Placental pericyte (primary cell): ENCODE data around the gene KRTAP10-11. TPM values are rescaled to one million over a fixed set of nuclear protein-coding genes. Genes with fewer than 3 reads are reported as not detected.

ENCODE experiments used
- small RNA-seq: library from RNA; depleted of rRNA; stranded (forward); fragments of <200 nt; gene quantifications from one replicate; pipeline ENCODE3, GENCODE V24; 2012; ENCODE audit warnings: low replicate concordance
- total RNA-seq: library from RNA; depleted of rRNA; stranded (reverse); fragments of >200 nt; gene quantifications from 2 replicates; pipeline ENCODE4 v1.2.3, GENCODE V29; 2012

KRTAP10-11 gene, protein sequence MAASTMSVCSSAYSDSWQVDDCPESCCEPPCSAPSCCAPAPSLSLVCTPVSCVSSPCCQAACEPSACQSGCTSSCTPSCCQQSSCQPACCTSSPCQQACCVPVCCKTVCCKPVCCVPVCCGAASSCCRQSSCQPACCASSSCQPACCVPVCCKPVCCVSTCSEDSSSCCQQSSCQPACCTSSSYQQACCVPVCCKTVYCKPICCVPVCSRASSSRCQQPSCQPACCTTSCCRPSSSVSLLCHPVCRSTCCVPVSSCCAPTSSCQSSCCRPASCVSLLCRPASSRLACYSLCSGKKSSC
- total RNA-seq: not detected in 2 replicates

DNA sequence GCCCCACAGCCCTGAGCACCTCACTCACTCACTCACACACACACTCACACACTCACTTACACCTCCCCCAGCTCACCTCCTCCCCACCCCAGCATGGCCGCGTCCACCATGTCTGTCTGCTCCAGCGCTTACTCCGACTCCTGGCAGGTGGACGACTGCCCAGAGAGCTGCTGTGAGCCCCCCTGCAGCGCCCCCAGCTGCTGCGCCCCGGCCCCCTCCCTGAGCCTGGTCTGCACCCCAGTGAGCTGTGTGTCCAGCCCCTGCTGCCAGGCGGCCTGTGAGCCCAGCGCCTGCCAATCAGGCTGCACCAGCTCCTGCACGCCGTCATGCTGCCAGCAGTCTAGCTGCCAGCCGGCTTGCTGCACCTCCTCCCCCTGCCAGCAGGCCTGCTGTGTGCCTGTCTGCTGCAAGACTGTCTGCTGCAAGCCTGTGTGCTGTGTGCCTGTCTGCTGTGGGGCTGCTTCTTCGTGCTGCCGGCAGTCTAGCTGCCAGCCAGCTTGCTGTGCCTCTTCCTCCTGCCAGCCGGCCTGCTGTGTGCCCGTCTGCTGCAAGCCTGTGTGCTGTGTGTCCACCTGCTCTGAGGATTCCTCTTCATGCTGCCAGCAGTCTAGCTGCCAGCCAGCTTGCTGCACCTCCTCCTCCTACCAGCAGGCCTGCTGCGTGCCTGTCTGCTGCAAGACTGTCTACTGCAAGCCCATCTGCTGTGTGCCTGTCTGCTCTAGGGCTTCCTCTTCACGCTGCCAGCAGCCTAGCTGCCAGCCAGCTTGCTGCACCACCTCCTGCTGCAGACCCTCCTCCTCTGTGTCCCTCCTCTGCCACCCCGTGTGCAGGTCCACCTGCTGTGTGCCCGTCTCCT is at the start of gene KRTAP10-11:
Gene KRTAP10-11 (plus strand): TSS at position 49 of the 856 bp plus-strand sequence. CDS start 45 bp downstream, at position 94.

DNA sequence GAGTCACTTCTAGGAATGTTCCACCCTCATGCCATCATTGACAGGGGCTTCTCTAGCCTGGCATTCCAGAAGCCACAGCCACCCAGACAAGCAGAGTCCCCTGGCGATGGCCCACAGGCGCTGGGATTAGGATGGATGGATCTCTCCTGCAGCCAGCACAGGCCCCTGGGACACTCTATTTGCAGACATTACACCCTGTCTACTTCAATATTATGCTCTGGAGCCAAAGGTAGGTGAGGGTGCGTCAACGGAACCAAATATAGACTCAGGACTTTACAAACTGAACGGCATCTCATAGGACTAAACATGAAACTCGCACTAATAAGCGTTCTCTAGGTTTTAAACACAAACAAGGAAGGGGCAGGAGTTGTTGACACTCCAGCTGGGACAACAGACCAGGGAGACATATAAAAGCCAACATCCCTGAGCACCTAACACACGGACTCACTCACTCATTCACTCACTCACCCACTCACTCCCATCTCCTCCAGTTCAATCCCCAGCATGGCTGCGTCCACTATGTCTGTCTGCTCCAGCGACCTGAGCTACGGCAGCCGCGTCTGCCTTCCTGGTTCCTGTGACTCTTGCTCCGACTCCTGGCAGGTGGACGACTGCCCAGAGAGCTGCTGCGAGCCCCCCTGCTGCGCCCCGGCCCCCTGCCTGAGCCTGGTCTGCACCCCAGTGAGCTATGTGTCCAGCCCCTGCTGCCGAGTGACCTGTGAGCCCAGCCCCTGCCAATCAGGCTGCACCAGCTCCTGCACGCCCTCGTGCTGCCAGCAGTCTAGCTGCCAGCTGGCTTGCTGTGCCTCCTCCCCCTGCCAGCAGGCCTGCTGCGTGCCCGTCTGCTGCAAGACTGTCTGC is 45.9 kb upstream of the KRTAP10-11 start, which contains the start of gene KRTAP10-7:
Gene KRTAP10-7 (plus strand): TSS at position 480 of the 861 bp plus-strand sequence. CDS start 25 bp downstream, at position 505.

DNA sequence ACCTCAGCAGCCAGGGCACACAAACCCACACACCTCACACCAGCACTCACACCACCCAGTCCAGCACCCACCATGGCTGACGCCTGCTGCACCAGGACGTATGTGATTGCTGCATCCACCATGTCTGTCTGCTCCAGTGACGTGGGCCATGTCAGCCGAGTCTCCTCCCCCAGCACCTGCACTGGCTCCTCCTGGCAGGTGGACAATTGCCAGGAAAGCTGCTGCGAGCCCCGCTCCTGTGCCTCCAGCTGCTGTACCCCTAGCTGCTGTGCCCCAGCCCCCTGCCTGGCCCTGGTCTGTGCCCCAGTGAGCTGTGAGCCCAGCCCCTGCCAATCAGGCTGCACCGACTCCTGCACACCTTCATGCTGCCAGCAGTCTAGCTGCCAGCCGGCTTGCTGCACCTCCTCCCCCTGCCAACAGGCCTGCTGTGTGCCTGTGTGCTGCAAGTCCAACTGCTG is 34.2 kb upstream of the KRTAP10-11 start, which contains the start of gene KRTAP10-8:
Gene KRTAP10-8 (plus strand): TSS at position 51 of the 458 bp plus-strand sequence. CDS start 22 bp downstream, at position 73.

DNA sequence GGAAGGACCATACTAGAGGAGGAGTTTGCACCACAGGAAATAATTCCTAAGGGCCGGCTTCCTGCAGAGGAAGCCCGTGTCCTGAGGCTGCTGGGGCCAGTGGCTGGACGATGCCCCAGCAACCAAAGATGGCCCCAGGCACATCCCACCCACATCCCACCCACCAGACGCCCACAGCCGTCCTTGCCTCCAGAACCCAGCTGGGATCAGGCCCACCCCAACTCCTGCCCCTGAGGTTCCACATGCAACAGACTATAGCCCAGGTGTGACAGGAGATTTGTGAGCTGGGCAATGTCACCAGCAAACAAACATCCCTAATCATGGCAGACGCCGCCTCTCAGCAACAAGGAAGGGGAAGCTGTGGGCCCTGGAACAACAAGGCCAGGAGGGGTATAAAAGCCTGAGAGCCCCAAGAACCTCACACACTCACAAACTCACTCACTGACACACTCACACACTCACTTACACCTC is 19.5 kb upstream of the KRTAP10-11 start, which contains the start of gene KRTAP10-9:
Gene KRTAP10-9 (plus strand): TSS at position 421 of the 471 bp plus-strand sequence. CDS start 79 bp downstream, outside the sequence.

DNA sequence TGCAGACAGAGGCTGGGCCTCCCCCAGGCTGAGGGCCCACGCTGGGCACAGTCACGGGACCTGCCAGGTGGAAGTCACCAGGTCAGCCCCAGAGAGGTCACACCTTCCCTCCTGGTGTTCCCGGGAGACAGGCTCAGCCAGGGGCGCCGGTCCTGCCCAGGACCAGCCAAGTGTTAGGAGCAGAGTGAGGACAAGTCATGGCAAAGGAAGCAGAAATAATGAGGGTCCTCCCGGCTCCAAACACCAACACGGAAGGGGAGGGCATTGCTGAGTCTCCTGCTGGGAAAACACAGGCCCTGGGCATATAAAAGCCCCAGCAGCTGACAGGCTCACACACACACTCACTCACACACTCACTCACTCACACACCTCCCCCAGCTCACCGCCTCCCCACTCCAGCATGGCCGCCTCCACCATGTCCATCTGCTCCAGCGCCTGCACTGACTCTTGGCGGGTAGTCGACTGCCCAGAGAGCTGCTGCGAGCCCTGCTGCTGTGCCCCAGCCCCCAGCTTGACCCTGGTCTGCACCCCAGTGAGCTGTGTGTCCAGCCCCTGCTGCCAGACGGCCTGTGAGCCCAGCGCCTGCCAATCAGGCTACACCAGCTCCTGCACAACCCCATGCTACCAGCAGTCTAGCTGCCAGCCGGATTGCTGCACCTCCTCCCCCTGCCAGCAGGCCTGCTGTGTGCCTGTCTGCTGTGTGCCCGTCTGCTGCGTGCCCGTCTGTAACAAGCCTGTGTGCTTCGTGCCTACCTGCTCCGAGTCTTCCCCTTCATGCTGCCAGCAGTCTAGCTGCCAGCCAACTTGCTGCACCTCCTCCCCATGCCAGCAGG is 9.0 kb upstream of the KRTAP10-11 start, which contains the start of gene KRTAP10-10:
Gene KRTAP10-10 (plus strand): TSS at position 339 of the 833 bp plus-strand sequence. CDS start 62 bp downstream, at position 401.

DNA sequence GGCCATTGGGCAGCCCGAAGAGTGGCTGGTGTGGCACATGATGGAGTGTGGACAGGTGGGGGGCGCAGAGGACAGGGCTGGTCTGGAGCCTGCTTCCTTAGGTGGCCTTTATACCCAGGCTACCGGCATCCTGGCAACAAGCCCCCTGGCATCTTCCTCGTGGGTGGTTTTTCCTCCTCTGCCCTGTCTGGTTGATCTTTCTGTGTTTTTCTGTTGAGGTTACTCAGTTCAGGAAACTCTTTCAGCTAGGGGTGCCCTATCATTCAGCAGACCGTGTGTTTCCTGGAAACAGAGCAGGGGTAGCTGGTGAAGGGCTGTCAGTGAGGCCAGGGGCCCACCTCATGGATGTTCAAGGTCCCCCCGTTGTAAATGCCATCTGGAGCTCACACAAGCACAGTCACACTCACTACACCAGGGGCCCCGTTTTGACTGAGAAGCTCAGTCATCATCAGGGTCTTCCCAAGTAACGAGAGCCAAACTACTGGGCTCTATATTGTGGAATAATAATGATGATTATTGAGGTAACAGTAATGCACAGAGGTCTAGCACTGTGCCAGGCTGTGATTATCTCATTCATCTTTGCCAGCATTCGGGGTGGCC is 8.5 kb downstream of the KRTAP10-11 start, which contains the start of gene KRTAP12-4:
Gene KRTAP12-4 (minus strand): TSS at position 84 of the 600 bp plus-strand sequence. CDS start 45 bp downstream, at position 39.

DNA sequence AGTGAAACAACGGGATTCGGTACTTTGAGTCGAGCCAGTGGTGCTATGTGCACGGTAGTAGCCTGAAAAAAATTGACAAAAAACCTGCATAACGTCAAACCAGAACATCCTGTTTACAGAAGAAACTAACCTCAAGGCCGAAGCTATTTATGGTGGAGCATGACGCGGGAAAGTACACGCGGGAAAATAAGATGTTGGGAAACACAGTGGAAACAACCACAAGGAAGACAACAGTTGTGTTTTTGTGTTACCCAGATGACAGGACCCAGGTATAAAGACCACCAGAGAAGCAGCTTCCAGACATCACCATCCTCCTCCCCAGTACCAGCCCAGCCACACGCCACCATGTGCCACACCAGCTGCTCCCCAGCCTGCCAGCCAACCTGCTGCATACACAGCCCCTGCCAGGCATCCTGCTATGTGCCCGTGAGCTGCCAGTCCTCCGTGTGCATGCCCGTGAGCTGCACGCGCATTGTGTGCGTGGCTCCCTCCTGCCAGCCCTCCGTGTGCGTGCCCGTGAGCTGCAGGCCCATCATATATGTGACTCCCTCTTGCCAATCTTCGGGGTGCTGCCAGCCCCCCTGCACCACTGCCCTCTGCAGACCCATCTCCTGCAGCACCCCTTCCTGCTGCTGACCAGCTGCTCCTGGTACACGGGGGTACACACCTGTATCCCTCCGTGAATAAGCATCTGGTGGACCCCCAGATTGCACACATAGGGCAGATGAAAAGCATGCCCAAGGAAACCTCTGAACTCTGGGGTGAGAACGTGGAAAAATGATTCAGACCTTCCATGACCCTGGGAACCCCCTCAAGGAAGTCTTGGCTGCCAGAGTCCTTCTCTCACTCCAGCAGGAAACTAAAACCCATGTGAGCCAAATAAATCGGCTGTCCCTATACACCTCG is 11.7 kb downstream of the KRTAP10-11 start, which contains the start of gene KRTAP12-3:
Gene KRTAP12-3 (plus strand): TSS at position 298 of the 906 bp plus-strand sequence. CDS start 48 bp downstream, at position 346.

DNA sequence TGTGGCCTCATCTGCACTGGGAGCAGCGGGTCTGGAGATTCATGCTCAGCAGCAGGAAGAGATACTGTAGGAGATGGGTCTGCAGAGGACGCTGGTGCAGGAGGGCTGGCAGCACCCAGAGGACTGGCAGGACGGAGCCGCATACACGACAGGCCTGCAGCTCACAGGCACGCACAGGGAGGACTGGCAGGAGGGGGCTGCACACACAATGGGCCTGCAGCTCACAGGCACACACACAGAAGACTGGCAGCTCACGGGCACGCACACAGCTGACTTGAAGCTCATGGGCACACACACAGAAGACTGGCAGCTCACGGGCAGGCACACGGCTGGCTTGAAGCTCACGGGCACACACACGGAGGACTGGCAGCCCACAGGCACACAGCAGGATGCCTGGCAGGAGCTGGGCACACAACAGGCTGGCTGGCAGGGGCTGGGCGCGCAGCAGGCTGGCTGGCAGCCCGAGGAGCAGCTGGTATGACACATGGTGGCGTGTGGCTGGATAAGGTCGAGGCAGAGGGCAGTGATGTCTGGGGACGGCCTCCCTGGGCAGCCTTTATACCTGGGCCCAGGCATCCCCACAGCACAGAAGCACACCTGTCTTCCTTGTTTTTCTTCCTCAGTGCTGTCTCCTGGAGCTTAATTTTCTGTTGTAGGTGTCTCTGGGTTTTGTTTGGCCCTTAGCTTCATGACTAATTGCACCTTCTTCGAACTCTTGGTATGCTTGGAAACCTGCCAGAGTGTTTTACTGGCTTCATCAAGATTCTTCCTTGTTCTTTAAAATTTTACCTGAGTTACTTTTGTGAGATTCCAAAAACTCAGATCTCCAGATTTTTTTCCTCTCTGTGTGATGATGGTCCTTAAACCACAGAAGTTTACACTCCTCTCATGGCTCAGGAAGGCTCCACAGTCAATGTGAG is 20.4 kb downstream of the KRTAP10-11 start, which contains the start of gene KRTAP12-2:
Gene KRTAP12-2 (minus strand): TSS at position 527 of the 920 bp plus-strand sequence. CDS start 41 bp downstream, at position 486.

DNA sequence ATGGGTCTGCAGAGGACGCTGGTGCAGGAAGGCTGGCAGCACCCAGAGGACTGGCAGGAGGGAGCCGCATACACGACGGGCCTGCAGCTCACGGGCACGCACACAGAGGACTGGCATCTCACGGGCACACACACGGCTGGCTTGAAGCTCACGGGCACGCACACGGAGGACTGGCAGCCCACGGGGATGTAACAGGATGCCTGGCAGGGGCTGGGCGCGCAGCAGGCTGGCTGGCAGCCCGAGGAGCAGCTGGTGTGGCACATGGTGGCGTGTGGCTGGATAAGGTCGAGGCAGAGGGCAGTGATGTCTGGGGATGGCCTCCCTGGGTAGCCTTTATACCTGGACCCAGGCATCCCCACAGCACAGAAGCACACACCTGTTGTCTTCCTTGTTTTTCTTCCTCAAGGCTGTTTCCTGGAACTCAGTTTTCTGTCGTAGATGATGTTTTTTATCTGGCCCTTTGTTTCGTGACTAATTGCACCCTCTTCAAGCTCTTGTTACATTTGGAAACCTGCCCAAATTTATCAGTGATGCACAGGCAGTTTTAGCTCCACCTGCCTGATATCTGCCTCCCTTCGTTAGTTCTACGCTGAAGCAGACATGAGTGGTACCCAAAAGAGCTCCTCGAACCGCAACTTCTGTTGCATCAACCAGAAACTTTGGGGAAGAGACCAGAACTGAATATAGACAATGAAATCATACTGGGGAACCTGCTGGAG is 35.8 kb downstream of the KRTAP10-11 start, which contains the start of gene KRTAP12-1:
Gene KRTAP12-1 (minus strand): TSS at position 303 of the 719 bp plus-strand sequence. CDS start 40 bp downstream, at position 263.

Small RNAs within 50 kb of the gene (small RNA-seq; reads per million reads assigned to genes)
- not detected for gene KRTAP12-6P

Other genes starting within 250 kb of the KRTAP10-11 start
- gene LRRC3, start 190.9 kb upstream of the KRTAP10-11 start, total RNA-seq: 0.29 and 0.66 TPM in 2 replicates
- gene KRTAP10-1, start 106.2 kb upstream of the KRTAP10-11 start, total RNA-seq: not detected in 2 replicates
- not detected in 2 replicates for gene KRTAP10-2, start 94.9 kb upstream of the KRTAP10-11 start, total RNA-seq
- not detected in 2 replicates for gene KRTAP10-3, start 87.6 kb upstream of the KRTAP10-11 start, total RNA-seq
- gene KRTAP10-4, start 72.7 kb upstream of the KRTAP10-11 start, total RNA-seq: not detected in 2 replicates
- gene KRTAP10-5, start 65.8 kb upstream of the KRTAP10-11 start, total RNA-seq: not detected in 2 replicates
- not detected in 2 replicates for gene KRTAP10-6, start 53.9 kb upstream of the KRTAP10-11 start, total RNA-seq
- not detected in 2 replicates for gene KRTAP10-7, start 45.8 kb upstream of the KRTAP10-11 start, total RNA-seq
- not detected in 2 replicates for gene KRTAP10-8, start 34.3 kb upstream of the KRTAP10-11 start, total RNA-seq
- gene KRTAP10-9, start 19.3 kb upstream of the KRTAP10-11 start, total RNA-seq: not detected in 2 replicates
- gene KRTAP10-10, start 9.1 kb upstream of the KRTAP10-11 start, total RNA-seq: not detected in 2 replicates
- gene KRTAP12-4, start 8.2 kb downstream of the KRTAP10-11 start, total RNA-seq: not detected in 2 replicates
- gene KRTAP12-3, start 11.5 kb downstream of the KRTAP10-11 start, total RNA-seq: not detected in 2 replicates
- not detected in 2 replicates for gene KRTAP12-2, start 20.5 kb downstream of the KRTAP10-11 start, total RNA-seq
- not detected in 2 replicates for gene KRTAP12-1, start 35.7 kb downstream of the KRTAP10-11 start, total RNA-seq
- not detected in 2 replicates for gene KRTAP10-12, start 50.8 kb downstream of the KRTAP10-11 start, total RNA-seq
- gene TSPEAR, start 65.2 kb downstream of the KRTAP10-11 start, total RNA-seq: not detected in 2 replicates
- 83.2 and 95.3 TPM in 2 replicates for gene UBE2G2, start 155.4 kb downstream of the KRTAP10-11 start, total RNA-seq
- gene SUMO3, start 171.6 kb downstream of the KRTAP10-11 start, total RNA-seq: 65.9 and 105 TPM in 2 replicates
- gene PTTG1IP, start 227.3 kb downstream of the KRTAP10-11 start, total RNA-seq: 321 and 328 TPM in 2 replicates